Motor neuron (in vitro differentiated cells): Measurements from ENCODE around the gene MRPL49. TPM values are rescaled to one million over a fixed set of nuclear protein-coding genes. Genes with fewer than 3 reads are reported as not detected.
"Not testable (repeated sequence)": the region's sequence is repeated elsewhere in the genome, so short reads cannot be mapped to it uniquely, and the experiment has no call there.

ENCODE experiments used
- ATAC-seq, 8 experiments: fragments of 200-7000 bp; cut with Tn5 transposase; replicated peaks in 6 of 8; 2 replicates each; pipeline ENCODE4 v1.8.0; 2021; ENCODE audit warnings: mild to moderate bottlenecking in 8 of 8, moderate library complexity in 8 of 8
- H3K27ac ChIP-seq, 2 donors: fragments of 250-450 bp; sonication (Bioruptor Pico); 2 replicates each; pipeline ENCODE4 v1.9.0; 2021; ENCODE audit warnings: antibody characterized with exemption in 2 of 2, mild to moderate bottlenecking in 2 of 2, moderate library complexity in 1 of 2
- H3K4me1 ChIP-seq, 2 donors: fragments of 250-450 bp; sonication (Bioruptor Pico); replicated peaks in 1 of 2; 2 replicates each; pipeline ENCODE4 v1.6.1; 2021; ENCODE audit warnings: antibody characterized with exemption in 2 of 2, mild to moderate bottlenecking in 2 of 2, moderate library complexity in 1 of 2
- H3K4me3 ChIP-seq, 5 donors: fragments of 250-450 bp; sonication (Bioruptor Pico); 2 replicates each; pipeline ENCODE4 v1.9.0; 2021; ENCODE audit warnings: antibody characterized with exemption in 5 of 5, mild to moderate bottlenecking in 5 of 5, moderate library complexity in 4 of 5
- WGBS, 10 experiments: fragments of 450-650 bp; shearing (Covaris generic); methylation state at CpG; one replicate each; pipeline ENCODE4 v1.0.0; 2022; 5-methylcytosine and 5-hydroxymethylcytosine counted together
- in situ Hi-C, 9 experiments: fragments of 400-800 bp; cut with MboI; loops; one replicate each; pipeline ENCODE4 v1.15.0; 2021; ENCODE audit warnings: low sequenced_read_pairs in 9 of 9, low pct_unique_long_range_greater_than_20kb in 2 of 9; ENCODE audit not compliant: unreplicated experiment in 9 of 9
- total RNA-seq, 8 experiments: library from RNA; unstranded; fragments of 300-600 nt; gene quantifications; 2 replicates each; pipeline versions ENCODE4 v1.2.3 to v1.2.4, GENCODE V29; 2022

Gene MRPL49
- total RNA-seq, 8 experiments from 2014 or later = 43.2 to 75.9 (median 52.0) TPM

GRCh38 chr11:65116370-65117205, 5.5 kb upstream of the MRPL49 start:
- Histone ChIP-seq H3K4me1 (peaks cover 19% of the 10 kb centered on the region in 2 donors), H3K27ac (peak overlapping the region; percentile 62 to 86), H3K4me3 (peak overlapping the region; percentile 51 to 81 (median 60))
- ATAC-seq = peak in 3 of 8 experiments; percentile 5 to 9 (median 7)
- in situ Hi-C loops = no loop called here
- WGBS, 10 experiments = 2 to 73% (median 41%) methylated on average over 3 to 25 of the region's 68 CpGs; no CpG with 5 or more reads in 5 of the 10 experiments

GRCh38 chr11:65117206-65118096, 4.7 kb upstream of the MRPL49 start, which contains the start of gene ZNHIT2:
TSS of gene ZNHIT2 (minus strand) at chr11:65117701. CDS start at chr11:65117653, 48 bp downstream.
- peak; percentile 45 to 74 (median 68) for ATAC-seq
- whole genome bisulfite sequencing, 10 experiments = 0 to 1% (median 0%) methylated on average over 4 to 20 of the region's 89 CpGs; no CpG with 5 or more reads in 5 of the 10 experiments
- peaks cover 19% of the 10 kb centered on the region in 2 donors for H3K4me1 ChIP-seq
- in situ Hi-C loops = no loop called here
- H3K4me3 ChIP-seq = peak within 1 kb of the TSS; percentile 51 to 81 (median 60)
- peak within 1 kb of the TSS; percentile 62 to 86 for H3K27ac ChIP-seq

GRCh38 chr11:65118097-65118837, 3.9 kb upstream of the MRPL49 start:
- peak overlapping the region in 1 of 5 donors; percentile 1 for H3K4me3 ChIP-seq
- H3K27ac ChIP-seq = peak overlapping the region in 1 of 2 donors; percentile 40
- in situ Hi-C loops = no loop called here
- H3K4me1 ChIP-seq = peaks cover 23 to 24% of the 10 kb centered on the region in 2 donors
- 0 to 95% (median 84%) methylated on average over 1 to 12 of the region's 18 CpGs; no CpG with 5 or more reads in 2 of the 10 experiments for WGBS, 10 experiments
- ATAC-seq = no peak

GRCh38 chr11:65118891-65119669, 3.0 kb upstream of the MRPL49 start:
- in situ Hi-C loops, H3K27ac ChIP-seq, ATAC-seq, H3K4me3 ChIP-seq: not testable (repeated sequence)
- WGBS, 10 experiments = 64 to 100% (median 97%) methylated on average over 1 to 13 of the region's 18 CpGs; no CpG with 5 or more reads in 1 of the 10 experiments
- H3K4me1 ChIP-seq = peaks cover 18 to 21% of the 10 kb centered on the region in 2 donors

GRCh38 chr11:65119670-65119995, 2.5 kb upstream of the MRPL49 start:
- in situ Hi-C loops = no loop called here
- ATAC-seq = no peak
- Histone ChIP-seq H3K27ac (no peak overlapping the region), H3K4me1 (peaks cover 18 to 21% of the 10 kb centered on the region in 2 donors), H3K4me3 (no peak overlapping the region)

GRCh38 chr11:65120831-65121230, 1.3 kb upstream of the MRPL49 start:
- Histone ChIP-seq H3K27ac (no peak overlapping the region), H3K4me3 (peak overlapping the region; percentile 56 to 94 (median 77)), H3K4me1 (peaks cover 18 to 21% of the 10 kb centered on the region in 2 donors)
- in situ Hi-C loops = no loop called here
- WGBS, 10 experiments = 29 to 89% (median 64%) methylated on average over 1 to 3 of the region's 3 CpGs; no CpG with 5 or more reads in 7 of the 10 experiments
- no peak for ATAC-seq

GRCh38 chr11:65121447-65121864, 665 bp upstream of the MRPL49 start:
- Histone ChIP-seq H3K4me3 (peak overlapping the region; percentile 56 to 94 (median 77)), H3K4me1 (peaks cover 13 to 18% of the 10 kb centered on the region in 2 donors), H3K27ac (peak overlapping the region; percentile 74 to 90)
- 0 to 20% (median 3%) methylated on average over 1 to 17 of the region's 22 CpGs; no CpG with 5 or more reads in 4 of the 10 experiments for WGBS, 10 experiments
- in situ Hi-C loops = no loop called here
- ATAC-seq = peak in 2 of 8 experiments; percentile 0 to 1

GRCh38 chr11:65124480-65125196, 2.5 kb downstream of the MRPL49 start:
- in situ Hi-C loops = no loop called here
- Histone ChIP-seq H3K4me1 (peaks cover 11 to 12% of the 10 kb centered on the region in 2 donors), H3K4me3 (no peak overlapping the region)

GRCh38 chr11:65125197-65126056, 3.3 kb downstream of the MRPL49 start:
- no peak for ATAC-seq
- in situ Hi-C loops = no loop called here
- Histone ChIP-seq H3K4me3 (no peak overlapping the region), H3K27ac (no peak overlapping the region), H3K4me1 (peaks cover 11 to 12% of the 10 kb centered on the region in 2 donors)
- 40 to 100% (median 90%) methylated on average over 1 to 5 of the region's 12 CpGs; no CpG with 5 or more reads in 3 of the 10 experiments for WGBS, 10 experiments

More at GRCh38 chr11:65124480-65125196, 2.5 kb downstream of the MRPL49 start:
- 57 to 100% (median 95%) methylated on average over 1 to 3 of the region's 5 CpGs; no CpG with 5 or more reads in 4 of the 10 experiments for WGBS, 10 experiments
- no peak overlapping the region for H3K27ac ChIP-seq
- ATAC-seq = no peak

GRCh38 chr11:65126624-65127274, 4.6 kb downstream of the MRPL49 start:
- peaks cover 7% of the 10 kb centered on the region in 2 donors for H3K4me1 ChIP-seq
- in situ Hi-C loops = no loop called here
- no peak overlapping the region for H3K4me3 ChIP-seq
- ATAC-seq = no peak
- no peak overlapping the region for H3K27ac ChIP-seq
- WGBS, 10 experiments = 34 to 100% (median 91%) methylated on average over 1 to 5 of the region's 6 CpGs; no CpG with 5 or more reads in 2 of the 10 experiments
